LNCAP (cell line): ENCODE measurements around the gene RCSD1.

Source experiments
- TF ChIP-seq, protein P1 (sequence below): fragments of 450-650 bp; IDR thresholded peaks from 2 replicates; pipeline ENCODE4 v1.5.1; 2017; ENCODE audit warnings: mild to moderate bottlenecking

Gene RCSD1

DNA sequence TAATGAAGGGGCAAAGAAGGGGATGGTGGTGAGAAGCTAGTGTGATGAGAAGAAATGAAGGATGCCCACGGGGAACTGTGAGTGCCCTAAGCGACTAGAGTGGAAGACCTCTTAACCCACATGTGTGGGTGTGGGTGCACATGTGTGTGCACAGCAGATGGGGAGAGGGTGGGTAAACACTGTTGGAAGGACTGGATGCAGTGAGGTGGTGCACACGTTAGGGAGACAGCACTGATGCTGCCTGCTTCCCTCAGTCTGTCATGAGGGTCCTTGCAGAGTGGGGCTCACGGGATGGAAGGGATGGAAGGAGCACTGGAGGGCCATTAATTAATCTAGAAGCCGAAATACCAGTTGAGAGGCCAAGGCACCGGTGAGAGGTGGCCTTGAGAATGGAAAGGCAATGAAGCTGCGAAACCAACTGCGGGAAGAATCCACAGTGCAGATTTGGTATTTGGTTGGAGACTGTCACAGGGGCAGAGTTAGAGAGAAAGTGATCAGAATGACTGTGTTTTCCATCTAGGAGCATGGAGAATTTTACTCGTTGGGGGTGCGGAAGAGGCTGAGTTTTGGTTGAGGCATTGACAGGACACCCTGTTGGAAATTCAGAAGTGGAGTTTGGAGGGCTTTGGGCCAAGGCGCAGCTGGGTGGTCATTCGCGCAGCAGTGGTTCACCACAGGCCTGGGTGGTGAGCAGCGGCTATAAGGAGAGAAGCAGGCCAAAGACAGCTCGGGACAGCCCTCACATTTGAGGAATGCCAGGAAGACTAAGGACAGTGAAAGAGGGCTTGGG is 15.8 kb downstream of the RCSD1 start:
- TF ChIP-seq, protein P1, sequence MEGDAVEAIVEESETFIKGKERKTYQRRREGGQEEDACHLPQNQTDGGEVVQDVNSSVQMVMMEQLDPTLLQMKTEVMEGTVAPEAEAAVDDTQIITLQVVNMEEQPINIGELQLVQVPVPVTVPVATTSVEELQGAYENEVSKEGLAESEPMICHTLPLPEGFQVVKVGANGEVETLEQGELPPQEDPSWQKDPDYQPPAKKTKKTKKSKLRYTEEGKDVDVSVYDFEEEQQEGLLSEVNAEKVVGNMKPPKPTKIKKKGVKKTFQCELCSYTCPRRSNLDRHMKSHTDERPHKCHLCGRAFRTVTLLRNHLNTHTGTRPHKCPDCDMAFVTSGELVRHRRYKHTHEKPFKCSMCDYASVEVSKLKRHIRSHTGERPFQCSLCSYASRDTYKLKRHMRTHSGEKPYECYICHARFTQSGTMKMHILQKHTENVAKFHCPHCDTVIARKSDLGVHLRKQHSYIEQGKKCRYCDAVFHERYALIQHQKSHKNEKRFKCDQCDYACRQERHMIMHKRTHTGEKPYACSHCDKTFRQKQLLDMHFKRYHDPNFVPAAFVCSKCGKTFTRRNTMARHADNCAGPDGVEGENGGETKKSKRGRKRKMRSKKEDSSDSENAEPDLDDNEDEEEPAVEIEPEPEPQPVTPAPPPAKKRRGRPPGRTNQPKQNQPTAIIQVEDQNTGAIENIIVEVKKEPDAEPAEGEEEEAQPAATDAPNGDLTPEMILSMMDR = no peak

DNA sequence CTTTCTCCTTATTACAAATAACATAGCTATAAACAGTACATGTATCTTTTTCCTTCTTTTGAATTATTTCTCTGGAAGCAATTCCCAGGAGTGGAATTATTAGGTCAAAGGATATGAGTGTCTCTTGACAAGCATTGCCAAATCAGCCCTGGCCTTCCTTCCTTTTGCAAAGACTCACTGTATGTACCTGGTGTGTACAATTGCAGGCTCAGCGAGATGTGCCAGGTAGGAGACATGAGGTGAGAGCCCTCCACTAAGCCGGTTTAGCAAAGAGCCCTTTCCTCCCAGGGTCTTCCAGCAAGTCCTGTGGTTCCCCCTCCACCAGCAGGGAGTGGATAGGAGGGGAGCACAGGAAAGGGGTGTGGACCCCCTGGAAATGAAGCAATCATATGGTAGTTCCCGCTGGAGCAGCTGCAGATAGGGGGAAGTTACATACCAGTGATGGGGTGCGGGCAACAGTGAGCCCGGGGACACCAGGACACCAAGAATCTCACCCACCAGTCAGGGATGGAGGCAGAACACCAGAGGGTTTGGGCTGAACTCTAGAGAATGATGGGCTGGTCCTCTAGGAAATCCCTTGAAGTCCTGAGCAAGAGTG is 18.3 kb downstream of the RCSD1 start:
- TF ChIP-seq, protein P1 = no peak

DNA sequence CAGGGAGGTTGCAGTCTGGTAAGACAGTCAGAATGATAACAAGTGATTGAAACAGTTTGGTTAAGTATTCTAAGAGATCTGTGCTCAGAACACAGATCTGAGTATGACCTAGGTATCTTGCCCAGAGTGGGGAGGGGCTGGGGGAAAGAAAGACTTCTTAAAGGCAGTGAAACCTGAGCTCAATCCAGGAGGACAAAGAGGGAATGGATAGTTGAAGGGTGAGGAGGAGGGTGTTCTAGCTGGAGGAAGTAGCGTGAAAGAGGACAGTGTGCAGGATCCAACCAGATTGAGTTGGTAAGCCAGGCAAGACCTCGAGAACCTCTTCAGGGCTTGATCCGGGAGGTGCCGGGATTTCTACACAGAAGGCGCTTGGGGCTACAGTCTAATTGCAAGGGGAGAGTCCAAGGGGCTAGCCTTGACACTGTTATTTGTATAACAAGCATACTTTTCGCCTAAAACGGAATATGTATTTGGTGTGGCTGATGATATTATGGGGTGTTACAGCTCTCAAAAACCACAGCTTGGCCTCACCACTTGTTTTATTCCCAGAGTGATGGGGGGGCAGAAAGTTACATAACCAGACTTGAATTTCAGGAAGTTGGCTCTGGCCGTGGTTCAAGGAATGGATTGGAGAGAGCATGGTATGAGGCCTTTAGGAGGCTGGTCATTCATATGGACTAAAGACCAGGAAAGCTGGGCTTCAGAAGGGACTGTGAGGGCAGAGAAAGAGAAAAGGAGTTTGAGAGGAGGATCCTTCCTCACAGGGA is 19.1 kb downstream of the RCSD1 start:
- TF ChIP-seq, protein P1 = no peak

DNA sequence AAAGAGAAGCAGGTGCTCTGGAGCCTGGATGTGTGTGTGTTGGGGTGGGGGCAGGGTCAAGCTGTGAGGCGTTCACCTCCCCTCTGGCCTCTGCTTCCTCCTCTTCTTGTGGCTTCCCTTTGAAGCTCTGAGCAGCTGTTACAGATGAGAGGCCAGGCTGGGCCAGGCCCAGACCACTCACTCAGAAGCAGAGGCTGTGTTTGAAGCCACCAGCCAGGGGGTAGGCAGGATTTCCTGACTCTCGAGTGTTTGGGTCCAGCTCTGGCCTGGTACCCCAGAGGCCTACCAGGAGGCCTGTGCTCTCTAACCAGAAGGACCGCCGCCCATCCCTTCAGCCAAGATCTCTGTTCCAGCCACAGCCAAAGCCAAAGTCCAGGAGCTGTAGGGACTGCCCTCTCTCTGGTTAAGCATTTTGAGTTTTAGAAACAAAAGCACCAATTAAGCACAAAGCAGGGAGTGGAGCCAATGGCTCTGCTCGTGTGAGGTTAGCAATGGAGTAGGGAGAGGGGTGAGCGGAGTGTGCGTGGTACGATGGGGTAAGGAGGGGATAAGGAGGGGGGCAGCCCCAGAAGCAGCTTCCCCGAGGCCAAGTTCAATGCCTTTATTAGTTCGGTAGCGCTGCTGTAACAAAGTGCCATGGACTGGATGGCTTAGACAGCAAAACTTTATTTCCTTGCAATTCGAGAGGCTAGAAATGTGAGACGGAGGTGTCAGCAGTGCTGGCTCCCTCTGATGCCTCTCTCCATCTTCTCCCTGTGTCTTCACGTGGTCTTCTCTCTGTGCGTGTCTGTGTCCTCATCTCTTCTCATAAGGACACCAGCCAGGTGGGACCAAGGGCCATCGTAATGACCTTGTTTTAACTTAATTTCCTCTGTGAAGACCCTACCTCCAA is 20.5 kb downstream of the RCSD1 start:
- TF ChIP-seq, protein P1 = no peak

DNA sequence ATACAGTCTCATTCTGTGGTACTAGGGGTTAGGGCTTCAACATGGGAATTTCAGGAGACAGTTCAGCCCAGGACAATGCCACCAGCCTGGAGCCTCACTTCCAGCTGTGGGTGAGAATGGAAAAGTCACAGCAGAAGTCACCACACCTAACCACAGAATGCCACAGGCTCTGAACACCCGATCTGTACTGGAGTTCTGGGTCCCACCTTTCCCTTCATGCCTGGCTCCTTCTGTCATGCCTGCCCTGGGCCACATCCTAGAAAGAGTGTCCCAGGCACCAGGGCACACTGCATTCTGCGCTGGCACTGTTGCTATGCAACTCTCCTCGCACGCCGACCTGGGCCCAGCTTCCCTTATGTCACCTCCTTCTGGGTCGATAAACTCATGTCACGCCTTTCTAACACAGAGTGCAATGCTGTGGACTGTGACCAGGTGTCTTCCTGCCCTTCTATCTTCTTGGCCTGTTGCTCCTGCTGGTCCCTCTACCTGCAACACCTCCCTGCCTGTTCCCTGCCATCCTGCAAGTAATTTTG is 21.2 kb downstream of the RCSD1 start:
- TF ChIP-seq, protein P1 = no peak

DNA sequence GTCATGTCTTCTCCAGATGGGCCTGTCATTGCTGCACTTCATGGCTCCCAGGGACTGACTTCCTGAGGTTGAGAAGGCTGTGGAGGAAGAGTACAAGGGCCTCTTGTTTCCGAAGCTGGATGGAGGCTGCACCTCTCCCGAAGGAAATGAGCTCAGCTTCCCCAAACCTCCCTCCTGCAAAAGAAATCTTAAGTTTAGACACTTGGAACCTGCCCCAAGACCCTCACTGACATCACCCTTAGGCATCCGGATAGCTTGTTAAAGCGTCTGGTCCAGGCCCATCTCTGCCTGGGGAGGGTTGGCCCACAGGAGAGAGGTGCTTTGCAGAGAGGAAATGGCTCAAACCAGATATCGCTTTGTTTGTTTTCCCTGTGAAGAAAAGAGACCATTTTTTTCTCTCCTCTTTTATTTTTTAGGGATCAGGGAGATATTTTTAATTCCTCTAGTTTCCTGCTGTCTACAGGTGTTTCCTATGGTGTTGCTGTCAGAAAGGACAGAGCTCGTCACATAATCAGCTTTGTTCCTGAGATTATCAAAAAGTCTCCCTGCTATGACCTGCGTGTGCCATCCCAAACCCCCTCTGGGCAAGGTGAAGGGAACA is 25.0 kb downstream of the RCSD1 start:
- TF ChIP-seq, protein P1 = no peak
